ENCODE results near the gene SLC35F1.

DNA sequence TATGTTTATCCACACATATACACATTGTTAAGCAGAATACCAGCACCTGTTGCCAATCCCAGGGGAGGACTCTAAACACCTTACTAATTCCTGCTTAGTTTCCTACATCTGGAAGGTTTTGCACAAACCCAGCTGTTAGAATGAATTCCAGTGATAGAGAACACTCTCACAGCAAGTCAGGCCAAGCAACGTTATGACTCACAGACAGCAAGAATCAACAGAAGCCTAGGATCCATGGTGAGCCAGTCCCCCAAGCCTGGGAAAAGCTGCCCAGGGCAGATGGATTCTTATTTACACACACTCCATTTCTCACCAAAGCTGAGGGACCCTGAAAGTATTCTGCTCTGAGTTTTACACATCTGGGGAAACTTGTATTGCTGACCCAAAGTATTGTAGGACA, 291.7 kb downstream of the SLC35F1 start:
- TF ChIP-seq, protein P1, sequence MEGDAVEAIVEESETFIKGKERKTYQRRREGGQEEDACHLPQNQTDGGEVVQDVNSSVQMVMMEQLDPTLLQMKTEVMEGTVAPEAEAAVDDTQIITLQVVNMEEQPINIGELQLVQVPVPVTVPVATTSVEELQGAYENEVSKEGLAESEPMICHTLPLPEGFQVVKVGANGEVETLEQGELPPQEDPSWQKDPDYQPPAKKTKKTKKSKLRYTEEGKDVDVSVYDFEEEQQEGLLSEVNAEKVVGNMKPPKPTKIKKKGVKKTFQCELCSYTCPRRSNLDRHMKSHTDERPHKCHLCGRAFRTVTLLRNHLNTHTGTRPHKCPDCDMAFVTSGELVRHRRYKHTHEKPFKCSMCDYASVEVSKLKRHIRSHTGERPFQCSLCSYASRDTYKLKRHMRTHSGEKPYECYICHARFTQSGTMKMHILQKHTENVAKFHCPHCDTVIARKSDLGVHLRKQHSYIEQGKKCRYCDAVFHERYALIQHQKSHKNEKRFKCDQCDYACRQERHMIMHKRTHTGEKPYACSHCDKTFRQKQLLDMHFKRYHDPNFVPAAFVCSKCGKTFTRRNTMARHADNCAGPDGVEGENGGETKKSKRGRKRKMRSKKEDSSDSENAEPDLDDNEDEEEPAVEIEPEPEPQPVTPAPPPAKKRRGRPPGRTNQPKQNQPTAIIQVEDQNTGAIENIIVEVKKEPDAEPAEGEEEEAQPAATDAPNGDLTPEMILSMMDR (IDR thresholded peaks at IDR 0.05): no peak
- TF ChIP-seq EP300 (IDR thresholded peaks at IDR 0.05): no peak
